ENCODE measurements around the gene SLC5A10.
"Not testable (repeated sequence)": the region's sequence is repeated elsewhere in the genome, so short reads cannot be mapped to it uniquely, and the experiment has no call there.

The SLC5A10 gene

GRCh38 chr17:18951941-18952842 is at the start of gene SLC5A10:
Gene SLC5A10, plus strand, starts transcription at chr17:18952165. Its CDS starts 41 bp downstream, at chr17:18952206.
- no peak for DNase-seq (ENCODE audit: extremely low spot score, insufficient read length, low read depth)
- no peak for FAIRE-seq

DNA sequence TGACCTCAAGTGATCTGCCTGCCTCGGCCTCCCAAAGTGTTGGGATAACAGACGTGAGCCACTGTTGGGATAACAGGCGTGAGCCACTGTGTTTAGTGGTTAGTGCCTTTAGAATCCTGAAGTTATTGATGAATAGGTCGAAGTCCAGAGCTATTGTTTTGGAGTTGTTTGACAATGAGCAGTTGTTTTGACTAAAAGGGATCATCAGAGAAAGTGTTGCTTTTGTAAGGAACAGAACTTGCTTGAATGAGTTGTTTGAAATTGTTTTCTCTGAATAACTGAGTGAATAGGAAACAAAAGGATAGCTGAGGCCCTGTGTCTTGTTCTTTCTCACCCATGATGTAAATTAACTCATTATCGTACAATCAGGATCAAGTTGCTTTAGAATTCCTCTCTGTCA is 47.5 kb upstream of the SLC5A10 start:
- DNase-seq (ENCODE audit: extremely low spot score, insufficient read length, low read depth): no peak
- FAIRE-seq: no peak

DNA sequence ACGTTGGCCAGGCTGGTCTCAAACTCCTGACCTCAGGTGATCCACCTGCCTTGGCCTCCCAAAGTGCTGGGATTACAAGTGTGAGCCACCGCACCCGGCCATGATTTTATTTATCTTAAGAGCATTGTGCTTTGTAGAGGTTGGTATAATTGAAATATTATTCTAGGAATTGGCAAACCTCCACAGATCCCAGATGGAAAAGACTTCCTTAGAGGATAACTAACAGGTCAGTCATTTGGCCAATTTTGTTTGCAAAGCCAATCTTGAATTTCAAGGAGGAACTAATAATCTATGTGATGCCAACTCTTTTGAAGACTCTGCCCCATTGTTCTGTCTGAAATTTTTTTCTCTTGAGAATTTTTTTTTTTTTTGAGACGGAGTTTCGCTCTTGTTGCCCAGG is 46.7 kb upstream of the SLC5A10 start:
- DNase-seq (ENCODE audit: extremely low spot score, insufficient read length, low read depth) (no peak), FAIRE-seq (no peak)

DNA sequence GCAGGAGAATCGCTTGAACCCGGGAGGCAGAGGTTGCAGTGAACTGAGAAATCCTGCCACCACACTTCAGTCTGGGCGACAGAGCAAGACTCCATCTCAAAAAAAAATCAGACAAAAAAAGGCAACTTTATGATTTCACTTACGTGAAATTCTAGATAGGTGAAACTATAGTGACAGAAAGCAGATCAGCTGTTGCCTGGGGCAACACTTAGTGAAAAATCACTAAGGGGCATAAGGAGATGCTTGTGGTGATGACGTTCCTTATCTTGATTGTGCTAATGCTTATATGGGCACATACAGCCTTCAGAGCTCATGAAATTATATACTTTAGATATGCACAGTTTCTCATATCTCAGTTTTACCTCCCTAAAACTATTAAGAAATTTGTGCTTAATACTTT is 41.6 kb upstream of the SLC5A10 start:
- DNase-seq (ENCODE audit: extremely low spot score, insufficient read length, low read depth) (no peak), FAIRE-seq (peak; percentile 53)

GRCh38 chr17:18910881-18911280 is 41.1 kb upstream of the SLC5A10 start:
- FAIRE-seq: no peak
- no peak for DNase-seq (ENCODE audit: extremely low spot score, insufficient read length, low read depth)

GRCh38 chr17:18916816-18917500 is 35.0 kb upstream of the SLC5A10 start:
- DNase-seq (ENCODE audit: extremely low spot score, insufficient read length, low read depth) (no peak), FAIRE-seq (no peak)

DNA sequence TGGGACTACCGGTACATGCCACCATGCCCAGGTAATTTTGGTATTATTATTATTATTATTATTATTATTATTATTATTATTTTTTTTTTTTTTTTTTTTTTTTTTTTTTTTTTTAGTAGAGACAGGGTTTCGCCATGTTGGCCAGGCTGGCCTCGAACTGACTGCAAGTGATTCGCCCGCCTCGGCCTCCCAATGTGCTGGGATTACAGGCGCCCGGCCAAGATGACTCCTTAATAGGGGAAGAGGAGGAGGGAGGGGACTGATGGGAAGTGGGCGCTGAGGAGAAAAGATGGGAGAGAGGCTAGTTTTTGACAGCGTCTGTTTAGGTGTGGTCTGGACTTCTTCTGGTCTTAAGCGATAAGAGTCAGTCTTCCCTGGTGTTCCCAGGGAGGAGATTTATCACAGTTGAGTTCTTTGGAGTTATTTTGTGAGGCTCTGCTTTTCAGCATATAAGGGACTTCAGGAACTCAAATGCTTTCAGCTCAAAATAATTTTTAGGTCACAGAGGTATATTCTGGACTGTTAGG is 34.4 kb upstream of the SLC5A10 start:
- DNase-seq (ENCODE audit: extremely low spot score, insufficient read length, low read depth) (no peak), FAIRE-seq (no peak)

DNA sequence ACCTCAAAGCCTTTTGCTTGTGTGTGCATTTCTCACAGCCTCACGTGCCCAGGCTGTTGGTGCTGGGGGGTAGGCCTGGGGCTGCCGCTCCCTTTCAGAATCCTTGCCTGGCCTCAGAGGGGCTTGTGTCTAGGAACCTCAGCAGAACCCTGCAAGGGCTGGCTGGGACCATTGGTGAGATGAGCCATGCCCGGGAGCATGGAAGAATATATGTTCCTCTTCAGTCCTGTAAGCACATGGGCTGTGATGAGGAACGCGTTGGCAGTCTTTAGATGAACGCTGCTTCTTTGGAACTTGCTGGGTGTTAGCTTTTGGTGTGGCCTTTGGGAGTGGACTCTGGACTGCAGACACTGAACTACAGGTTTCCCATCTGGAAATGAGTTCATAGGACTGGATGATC is 32.0 kb upstream of the SLC5A10 start:
- DNase-seq (ENCODE audit: extremely low spot score, insufficient read length, low read depth) (no peak), FAIRE-seq (peak; percentile 12)

DNA sequence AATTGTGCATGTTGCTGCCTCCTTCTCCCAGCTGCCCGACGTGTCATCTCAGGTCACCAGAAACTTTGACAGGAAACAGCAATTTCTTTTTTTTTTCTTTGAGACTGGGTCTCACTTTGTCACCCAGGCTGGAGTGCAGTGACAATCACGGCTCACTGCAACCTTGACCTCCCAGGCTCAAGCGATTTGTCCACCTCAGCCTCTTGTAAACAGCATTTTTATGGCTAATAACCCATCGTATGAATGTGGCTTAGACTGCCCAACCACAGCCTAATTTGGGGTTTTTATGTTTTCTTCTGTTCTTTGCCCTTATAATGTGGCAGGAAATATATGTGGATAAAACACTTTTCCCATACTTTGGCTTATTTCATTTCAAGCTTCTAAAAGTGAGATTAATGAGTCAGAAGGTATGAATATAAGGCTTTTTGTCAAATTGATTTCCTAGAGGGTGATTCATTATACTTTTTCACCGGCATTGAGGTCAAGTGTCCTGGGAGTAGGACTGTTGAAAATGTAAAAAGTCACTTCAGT is 31.0 kb upstream of the SLC5A10 start:
- FAIRE-seq (no peak), DNase-seq (ENCODE audit: extremely low spot score, insufficient read length, low read depth) (no peak)

DNA sequence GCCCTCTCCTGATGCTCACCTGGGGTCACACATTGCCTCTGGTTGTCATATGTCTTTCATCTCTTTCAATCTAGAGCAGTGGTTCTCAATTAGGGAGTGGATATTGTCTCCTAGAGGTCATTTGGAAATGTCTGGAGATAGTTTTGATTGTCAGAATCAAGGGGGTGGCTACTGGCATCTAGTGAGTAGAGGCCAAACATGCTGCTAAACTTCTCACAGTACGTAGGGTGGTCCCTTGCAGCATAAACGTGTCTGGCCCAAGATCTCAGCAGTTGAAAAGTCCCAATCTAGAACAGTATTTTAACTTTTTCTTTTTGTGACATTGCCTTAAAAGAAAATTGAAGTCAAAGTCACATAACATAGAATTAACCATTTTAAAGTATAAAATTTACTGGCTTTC is 30.5 kb upstream of the SLC5A10 start:
- no peak for DNase-seq (ENCODE audit: extremely low spot score, insufficient read length, low read depth)
- no peak for FAIRE-seq

- DNase-seq (ENCODE audit: extremely low spot score, insufficient read length, low read depth) (peak; percentile 46), FAIRE-seq (peak; percentile 98)
Observed at GRCh38 chr17:18921912-18922451, 30.0 kb upstream of the SLC5A10 start.

GRCh38 chr17:18922596-18922995 is 29.4 kb upstream of the SLC5A10 start:
- not testable (repeated sequence) for DNase-seq (ENCODE audit: extremely low spot score, insufficient read length, low read depth)
- peak; percentile 41 for FAIRE-seq

DNA sequence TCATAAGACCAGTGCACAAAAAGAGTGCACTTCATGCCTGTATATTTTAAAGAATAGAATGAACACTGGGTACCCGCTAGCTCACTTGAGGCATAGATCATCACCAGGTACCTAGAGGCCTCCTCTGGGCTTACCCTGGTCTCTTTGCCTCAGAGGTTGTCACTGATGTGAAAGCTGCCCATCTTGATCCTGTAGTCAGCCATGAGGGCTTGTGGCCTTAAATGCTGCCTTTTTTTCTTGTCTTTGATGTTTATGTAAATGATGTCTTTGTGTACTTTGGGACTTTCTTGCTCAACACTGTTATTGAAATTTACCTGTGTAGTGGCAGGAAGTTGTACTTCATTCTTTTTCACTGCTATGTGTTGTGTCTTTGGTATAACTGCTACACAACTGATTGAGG is 26.8 kb upstream of the SLC5A10 start:
- DNase-seq (ENCODE audit: extremely low spot score, insufficient read length, low read depth): no peak
- FAIRE-seq: peak; percentile 61

- FAIRE-seq (no peak), DNase-seq (ENCODE audit: extremely low spot score, insufficient read length, low read depth) (no peak)
Observed at GRCh38 chr17:18928628-18929125, 23.3 kb upstream of the SLC5A10 start.

DNA sequence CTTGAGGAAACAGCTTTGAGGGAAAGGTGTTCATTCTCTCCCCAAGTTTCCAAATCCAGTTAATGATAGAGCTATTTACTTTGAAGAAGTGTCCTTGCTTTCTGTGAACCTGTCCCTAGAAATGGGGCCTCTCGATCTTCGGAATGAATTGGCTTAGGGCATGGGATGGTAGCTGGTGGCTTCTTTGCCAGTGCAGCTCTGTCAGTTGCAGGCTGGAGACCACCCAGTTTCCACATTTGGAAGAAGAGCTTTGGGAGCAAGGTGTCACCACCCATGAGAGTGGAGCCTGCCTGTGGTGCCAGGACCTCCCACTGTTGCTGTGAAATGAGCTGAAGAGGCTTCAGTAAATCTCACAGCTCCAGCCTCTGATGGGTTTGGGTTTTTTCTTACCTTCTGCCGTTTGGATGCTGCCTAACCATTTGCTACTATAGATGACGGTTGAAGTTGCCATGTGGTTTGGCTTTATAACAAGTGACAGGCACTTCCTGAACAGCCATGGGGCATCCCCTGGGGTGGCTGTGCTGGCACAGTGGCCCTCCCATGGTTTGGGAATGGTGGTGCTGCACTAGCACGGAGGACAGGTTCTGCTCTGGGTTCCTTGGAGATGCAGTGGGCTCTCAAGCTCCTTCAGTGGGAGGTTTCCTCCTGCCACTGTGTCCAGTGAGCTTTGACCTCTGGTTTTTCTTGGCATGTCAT is 19.5 kb upstream of the SLC5A10 start:
- FAIRE-seq (no peak), DNase-seq (ENCODE audit: extremely low spot score, insufficient read length, low read depth) (no peak)

GRCh38 chr17:18933102-18934058 is 18.6 kb upstream of the SLC5A10 start:
- DNase-seq (ENCODE audit: extremely low spot score, insufficient read length, low read depth) (no peak), FAIRE-seq (peak; percentile 29)

- DNase-seq (ENCODE audit: extremely low spot score, insufficient read length, low read depth): no peak
- FAIRE-seq: no peak
Observed at GRCh38 chr17:18937981-18938691, 13.8 kb upstream of the SLC5A10 start.

GRCh38 chr17:18938692-18939023 is 13.3 kb upstream of the SLC5A10 start:
- no peak for DNase-seq (ENCODE audit: extremely low spot score, insufficient read length, low read depth)
- no peak for FAIRE-seq
